ENCODE measurements around the gene ITK. TPM values are rescaled to one million over a fixed set of nuclear protein-coding genes. Genes with fewer than 3 reads are reported as not detected.

ITK gene
- total and polyA plus RNA-seq, 2 of the 8 experiments (the other 6 are each of a cell fraction or from before 2014, with no cell fraction given) = 0.05 TPM; not detected in 1

- no peak for FAIRE-seq
- no peaks in the 10 kb centered on the region for H3K79me2 ChIP-seq (ENCODE audit: control insufficient read depth in 1 of 2, insufficient read depth in 2 of 2, low read length in 2 of 2)
Measured at GRCh38 chr5:157172403-157172802, 8.2 kb upstream of the ITK start.

More at GRCh38 chr5:157172403-157172802, 8.2 kb upstream of the ITK start:
- Histone ChIP-seq H3K4me3 (ENCODE audit: extremely low read depth in 1 of 4, insufficient read depth in 2 of 4, low read depth in 3 of 4, low read length in 4 of 4) (no peak overlapping the region), H4K8ac (ENCODE audit: extremely low read depth, insufficient read depth, low read length) (no peak overlapping the region), H2BK15ac (ENCODE audit: low read length) (no peak overlapping the region), H2AFZ (ENCODE audit: low read length) (0 out of 2 replicates have a peak overlapping the region, but pooled peaks have one; percentile 62), H3K23me2 (ENCODE audit: low read depth, low read length) (no peaks in the 10 kb centered on the region; the same call in 1 of the 2 replicates), H3K36me3 (ENCODE audit: control insufficient read depth in 2 of 4, insufficient read depth in 4 of 4, low read length in 3 of 4) (no peaks in the 10 kb centered on the region), H2AK5ac (ENCODE audit: low read depth, low read length) (no peak overlapping the region), H3K4me1 (replicated peaks in 1 of 4; ENCODE audit: control insufficient read depth in 3 of 4, insufficient read depth in 4 of 4, low read length in 3 of 4) (no peaks in the 10 kb centered on the region), H2BK120ac (replicated peaks; ENCODE audit: low read depth, low read length) (no peak overlapping the region), H3K18ac (ENCODE audit: extremely low read depth, low read length) (no peak overlapping the region), H3K56ac (replicated peaks; ENCODE audit: insufficient read length, low read depth, low read length) (no peak overlapping the region), H2BK12ac (ENCODE audit: low read depth, low read length) (no peak overlapping the region), H3K4ac (replicated peaks; ENCODE audit: insufficient read length, low read depth, low read length) (no peak overlapping the region), H3K27me3 (replicated peaks in 1 of 4; ENCODE audit: control insufficient read depth in 3 of 4, extremely low read depth in 1 of 4, insufficient read depth in 3 of 4, low read length in 3 of 4) (no peaks in the 10 kb centered on the region), H3K27ac (ENCODE audit: low read depth, low read length) (no peak overlapping the region), H3K4me2 (ENCODE audit: insufficient read depth in 1 of 2, low read depth in 2 of 2, low read length in 2 of 2) (no peak overlapping the region), H2BK5ac (ENCODE audit: low read depth, low read length) (no peak overlapping the region), H3K79me1 (ENCODE audit: low read depth, low read length) (no peaks in the 10 kb centered on the region), H4K91ac (replicated peaks; ENCODE audit: insufficient read length, low read length) (no peak overlapping the region), H3K9ac (replicated peaks in 1 of 4; ENCODE audit: extremely low read depth in 1 of 4, low read depth in 3 of 4, low read length in 3 of 4) (no peak overlapping the region), H3K9me3 (ENCODE audit: insufficient read depth in 2 of 2, low read depth in 1 of 2, low read length in 1 of 2) (no peaks in the 10 kb centered on the region), H3K14ac (ENCODE audit: insufficient read length) (no peak overlapping the region), H4K20me1 (replicated peaks in 1 of 2; ENCODE audit: control insufficient read depth in 1 of 2, insufficient read depth in 2 of 2, low read length in 2 of 2) (no peaks in the 10 kb centered on the region), H2BK20ac (ENCODE audit: low read length) (no peak overlapping the region), H4K5ac (ENCODE audit: insufficient read length, low read depth, low read length) (no peak overlapping the region), H3K23ac (ENCODE audit: insufficient read length) (no peak overlapping the region)
- POLR2A ChIA-PET (ENCODE audit: partially characterized antibody) = no interaction called here
- no peak for DNase-seq (ENCODE audit: low read depth in 1 of 2, low spot score in 2 of 2)
- WGBS, 2 experiments (ENCODE audit: extremely low coverage in 1 of 2, insufficient coverage in 1 of 2, insufficient read length in 1 of 2, insufficient replicate concordance in 2 of 2, low coverage in 1 of 2, low lambda C conversion rate in 2 of 2, missing lambda C conversion rate in 1 of 2) = 79% methylated on average over 2 of the region's 2 CpGs; no CpG with 5 or more reads in 1 of the 2 experiments
- CTCF ChIA-PET (ENCODE audit: partially characterized antibody) = interaction anchor here (1.0 kb wide), 1 partner anchor 23 kb away, joined by 3 read pairs; no protein-coding TSS in a partner anchor
- TF ChIP-seq ASH2L (IDR thresholded peaks at IDR 0.05; ENCODE audit: low read length) (no peak), CHD2 (IDR thresholded peaks at IDR 0.05; ENCODE audit: low read length) (no peak), RXRA (IDR thresholded peaks at IDR 0.05; ENCODE audit: insufficient read depth, low read depth, low read length) (no peak), NANOG (IDR thresholded peaks at IDR 0.05; ENCODE audit: insufficient read depth, low read depth, low read length, poor library complexity, severe bottlenecking) (no peak), RNF2 (IDR thresholded peaks at IDR 0.05; ENCODE audit: borderline replicate concordance, low read depth, low read length, missing control alignments, poor library complexity, severe bottlenecking) (no peak), CBX8 (IDR thresholded peaks at IDR 0.05; ENCODE audit: borderline replicate concordance, low read depth, low read length) (no peak), TCF12 (IDR thresholded peaks at IDR 0.05; ENCODE audit: low read depth, low read length) (no peak), HDAC6 (IDR thresholded peaks at IDR 0.05; ENCODE audit: low read depth, low read length) (no peak), KDM1A (IDR thresholded peaks at IDR 0.05; ENCODE audit: borderline replicate concordance, low read length) (no peak), SRF (IDR thresholded peaks at IDR 0.05; ENCODE audit: low read depth, low read length) (no peak), SIX5 (IDR thresholded peaks at IDR 0.05; ENCODE audit: low read depth, low read length) (no peak), RFX5 (IDR thresholded peaks at IDR 0.05; ENCODE audit: borderline replicate concordance, low read depth, low read length) (no peak), RBBP5 (IDR thresholded peaks at IDR 0.05; ENCODE audit: borderline replicate concordance, low read depth, low read length) (no peak)

Measured in H1 (cell line).